ENCODE results near the gene CIT. TPM values are rescaled to one million over a fixed set of nuclear protein-coding genes. Genes with fewer than 3 reads are reported as not detected.
"Not testable (repeated sequence)": the region's sequence is repeated elsewhere in the genome, so short reads cannot be mapped to it uniquely, and the experiment has no call there.

The CIT gene
- total RNA-seq, 1 donor from 2014 or later, result 6.8 TPM

DNA sequence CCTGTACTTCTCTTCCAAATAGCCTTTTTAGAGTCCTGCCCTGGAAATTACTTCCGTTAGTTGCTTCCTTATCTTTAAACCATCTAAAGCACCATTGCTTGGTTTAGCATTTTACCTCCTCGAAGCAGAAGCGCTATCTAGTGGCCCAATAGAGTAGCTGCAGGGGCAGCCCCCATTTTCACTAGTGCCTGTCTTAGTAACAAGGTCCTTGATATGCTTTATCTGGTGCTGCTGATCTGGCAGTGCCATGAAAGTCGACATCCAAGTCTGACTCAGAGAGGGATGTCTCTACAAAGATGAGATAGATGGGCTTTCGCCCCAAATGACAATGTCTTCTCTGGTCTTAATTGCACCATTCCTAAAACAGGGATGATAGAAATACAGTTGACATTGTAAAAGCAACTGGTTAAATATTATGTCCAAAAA is 25.0 kb upstream of the CIT start:
- Histone ChIP-seq H3K27me3 (ENCODE audit: control insufficient read depth in 3 of 3, insufficient read depth in 3 of 3, low read length in 3 of 3) (no peaks in the 10 kb centered on the region), H3K36me3 (ENCODE audit: control insufficient read depth in 3 of 3, insufficient read depth in 3 of 3, low read length in 3 of 3) (no peaks in the 10 kb centered on the region), H3K9ac (ENCODE audit: low read depth in 1 of 3, low read length in 3 of 3) (no peak overlapping the region), H3K9me3 (ENCODE audit: control insufficient read depth in 3 of 3, low read length in 3 of 3) (no peaks in the 10 kb centered on the region), H3K4me3 (ENCODE audit: low read length in 3 of 3) (no peak overlapping the region), H3K4me1 (ENCODE audit: control insufficient read depth in 3 of 3, insufficient read depth in 3 of 3, low read length in 3 of 3) (no peaks in the 10 kb centered on the region), H3K27ac (ENCODE audit: low read depth, low read length) (no peak overlapping the region)

DNA sequence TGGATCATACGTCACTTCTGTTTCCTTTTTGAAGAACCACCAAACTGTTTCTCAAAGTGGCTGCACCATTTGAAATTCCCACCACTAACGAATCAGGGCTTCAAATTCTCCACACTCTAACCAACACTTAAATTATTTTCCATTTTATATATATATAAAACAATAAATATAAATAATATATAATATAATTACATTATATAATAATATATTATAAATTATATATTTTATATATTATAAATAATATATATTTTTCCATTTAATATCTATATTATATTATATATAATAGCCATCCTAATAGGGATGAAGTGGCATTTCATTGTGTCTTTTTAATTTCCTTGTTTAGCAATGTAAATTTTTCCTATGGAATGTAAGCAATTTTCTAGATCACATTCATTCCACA is 24.6 kb upstream of the CIT start:
- Histone ChIP-seq H3K9me3 (ENCODE audit: control insufficient read depth in 3 of 3, low read length in 3 of 3) (no peaks in the 10 kb centered on the region), H3K36me3 (ENCODE audit: control insufficient read depth in 3 of 3, insufficient read depth in 3 of 3, low read length in 3 of 3) (no peaks in the 10 kb centered on the region), H3K4me1 (ENCODE audit: control insufficient read depth in 3 of 3, insufficient read depth in 3 of 3, low read length in 3 of 3) (no peaks in the 10 kb centered on the region), H3K9ac (ENCODE audit: low read depth in 1 of 3, low read length in 3 of 3) (no peak overlapping the region), H3K27ac (ENCODE audit: low read depth, low read length) (no peak overlapping the region), H3K4me3 (ENCODE audit: low read length in 3 of 3) (no peak overlapping the region), H3K27me3 (ENCODE audit: control insufficient read depth in 3 of 3, insufficient read depth in 3 of 3, low read length in 3 of 3) (no peaks in the 10 kb centered on the region)

DNA sequence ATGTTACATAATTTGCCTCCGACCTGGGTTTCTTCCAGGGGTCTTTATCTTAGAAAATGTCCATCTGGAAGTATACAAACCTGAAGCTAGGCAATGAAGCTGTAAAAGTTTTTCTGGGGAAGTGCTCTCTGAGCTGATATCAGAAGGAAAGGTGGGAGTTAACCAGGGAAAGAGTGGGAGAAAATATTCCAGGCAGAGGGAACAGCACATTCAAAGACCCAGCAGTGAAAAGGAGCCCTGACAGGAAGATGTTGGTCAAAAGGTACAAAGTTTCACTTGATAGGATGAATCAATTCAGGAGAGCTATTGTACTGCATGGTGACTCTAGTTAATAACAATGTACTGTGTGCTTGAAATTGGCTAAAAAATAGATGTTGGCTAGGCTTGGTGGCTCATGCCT is 17.8 kb upstream of the CIT start:
- Histone ChIP-seq H3K9ac (ENCODE audit: low read depth in 1 of 3, low read length in 3 of 3) (no peak overlapping the region), H3K4me3 (ENCODE audit: low read length in 3 of 3) (no peak overlapping the region), H3K27me3 (ENCODE audit: control insufficient read depth in 3 of 3, insufficient read depth in 3 of 3, low read length in 3 of 3) (peaks cover 0 to 2% (median 0%) of the 10 kb centered on the region in 3 donors), H3K27ac (ENCODE audit: low read depth, low read length) (no peak overlapping the region), H3K4me1 (ENCODE audit: control insufficient read depth in 3 of 3, insufficient read depth in 3 of 3, low read length in 3 of 3) (no peaks in the 10 kb centered on the region), H3K36me3 (ENCODE audit: control insufficient read depth in 3 of 3, insufficient read depth in 3 of 3, low read length in 3 of 3) (no peaks in the 10 kb centered on the region), H3K9me3 (ENCODE audit: control insufficient read depth in 3 of 3, low read length in 3 of 3) (no peaks in the 10 kb centered on the region)

DNA sequence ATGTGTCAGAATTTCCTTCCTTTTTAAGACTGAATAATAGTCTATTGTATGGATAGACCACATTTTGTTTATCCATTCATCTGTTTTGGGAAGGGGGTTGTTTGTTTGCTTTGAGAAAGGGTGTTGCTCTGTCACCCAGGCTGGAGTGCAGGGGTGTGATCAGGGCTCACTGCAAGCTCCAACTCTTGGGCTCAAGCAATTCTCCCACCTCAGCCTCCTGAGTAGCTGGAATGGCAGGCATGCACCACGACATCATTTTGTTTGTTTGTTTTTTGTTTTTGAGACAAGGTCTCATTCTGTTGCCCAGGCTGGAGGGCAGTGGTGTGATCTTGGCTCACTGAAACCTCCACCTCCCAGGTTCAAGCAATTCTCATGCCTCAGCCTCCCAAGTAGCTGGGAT is 15.5 kb upstream of the CIT start:
- H3K4me3 ChIP-seq (ENCODE audit: low read length in 3 of 3); H3K9me3 ChIP-seq (ENCODE audit: control insufficient read depth in 3 of 3, low read length in 3 of 3); H3K27ac ChIP-seq (ENCODE audit: low read depth, low read length); H3K9ac ChIP-seq (ENCODE audit: low read depth in 1 of 3, low read length in 3 of 3); H3K27me3 ChIP-seq (ENCODE audit: control insufficient read depth in 3 of 3, insufficient read depth in 3 of 3, low read length in 3 of 3); H3K4me1 ChIP-seq (ENCODE audit: control insufficient read depth in 3 of 3, insufficient read depth in 3 of 3, low read length in 3 of 3); H3K36me3 ChIP-seq (ENCODE audit: control insufficient read depth in 3 of 3, insufficient read depth in 3 of 3, low read length in 3 of 3): not testable (repeated sequence)

DNA sequence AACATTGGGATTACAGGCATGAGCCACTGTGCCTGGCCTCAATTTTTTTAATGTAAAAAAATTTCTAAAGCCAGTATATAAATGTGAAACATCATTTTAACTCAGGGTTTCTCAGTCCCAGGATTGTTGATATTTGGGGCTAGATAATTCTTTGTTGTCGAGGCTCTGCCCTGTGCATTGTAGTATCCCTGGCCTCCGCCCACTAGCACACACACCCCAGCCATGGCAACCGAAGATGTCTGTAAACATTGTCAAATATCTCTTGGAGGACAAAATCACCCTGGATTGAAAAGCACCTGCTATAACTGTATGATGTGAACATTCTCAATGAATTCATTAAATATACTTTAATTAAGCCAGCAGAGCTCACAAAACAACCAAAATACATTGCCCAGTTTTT is 8.4 kb upstream of the CIT start:
- Histone ChIP-seq H3K9me3 (ENCODE audit: control insufficient read depth in 3 of 3, low read length in 3 of 3) (no peaks in the 10 kb centered on the region), H3K4me1 (ENCODE audit: control insufficient read depth in 3 of 3, insufficient read depth in 3 of 3, low read length in 3 of 3) (no peaks in the 10 kb centered on the region), H3K27ac (ENCODE audit: low read depth, low read length) (no peak overlapping the region), H3K27me3 (ENCODE audit: control insufficient read depth in 3 of 3, insufficient read depth in 3 of 3, low read length in 3 of 3) (no peaks in the 10 kb centered on the region), H3K4me3 (ENCODE audit: low read length in 3 of 3) (no peak overlapping the region), H3K9ac (ENCODE audit: low read depth in 1 of 3, low read length in 3 of 3) (no peak overlapping the region), H3K36me3 (ENCODE audit: control insufficient read depth in 3 of 3, insufficient read depth in 3 of 3, low read length in 3 of 3) (no peaks in the 10 kb centered on the region)

DNA sequence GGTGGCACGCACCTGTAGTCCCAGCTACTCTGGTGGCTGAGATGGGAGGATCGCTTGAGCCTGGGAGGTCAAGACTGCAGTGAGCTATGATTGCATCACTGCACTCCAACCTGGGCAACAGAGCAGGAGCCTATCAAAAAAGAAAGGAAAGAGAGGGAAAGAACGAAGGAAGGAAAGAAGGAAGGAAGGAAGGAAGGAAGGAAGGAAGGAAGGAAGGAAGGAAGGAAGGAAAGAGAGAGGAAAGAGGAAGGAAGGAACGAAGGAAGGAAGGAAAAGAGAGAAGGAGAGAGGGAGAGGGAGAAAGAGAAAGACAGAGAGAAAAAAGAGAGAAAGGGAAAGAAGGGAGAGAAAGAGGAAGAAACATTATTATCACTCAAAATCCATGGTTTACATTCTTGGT is 6.7 kb upstream of the CIT start:
- not testable (repeated sequence) for H3K4me3 ChIP-seq (ENCODE audit: low read length in 3 of 3); H3K4me1 ChIP-seq (ENCODE audit: control insufficient read depth in 3 of 3, insufficient read depth in 3 of 3, low read length in 3 of 3); H3K9me3 ChIP-seq (ENCODE audit: control insufficient read depth in 3 of 3, low read length in 3 of 3); H3K36me3 ChIP-seq (ENCODE audit: control insufficient read depth in 3 of 3, insufficient read depth in 3 of 3, low read length in 3 of 3); H3K27me3 ChIP-seq (ENCODE audit: control insufficient read depth in 3 of 3, insufficient read depth in 3 of 3, low read length in 3 of 3); H3K9ac ChIP-seq (ENCODE audit: low read depth in 1 of 3, low read length in 3 of 3); H3K27ac ChIP-seq (ENCODE audit: low read depth, low read length)

DNA sequence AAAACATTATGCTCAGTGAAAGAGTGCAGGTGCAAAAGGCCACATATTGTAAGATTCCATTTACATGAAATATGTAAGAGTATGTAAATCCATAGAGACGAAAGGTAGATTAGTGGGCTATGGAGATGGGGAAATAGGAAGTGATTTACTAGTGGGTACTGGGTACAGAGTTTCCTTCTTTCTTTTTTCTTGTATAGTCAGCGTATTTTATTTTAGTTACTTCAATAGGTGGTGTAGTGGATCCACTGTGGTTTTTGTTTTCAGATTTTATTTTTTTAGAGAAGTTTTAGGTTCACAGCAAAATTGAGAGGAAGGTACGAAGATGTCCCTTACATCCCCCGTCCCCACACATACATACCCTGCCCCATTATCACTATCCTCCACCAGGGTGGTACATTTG is 6.1 kb upstream of the CIT start:
- Histone ChIP-seq H3K27ac (ENCODE audit: low read depth, low read length) (no peak overlapping the region), H3K9ac (ENCODE audit: low read depth in 1 of 3, low read length in 3 of 3) (no peak overlapping the region), H3K36me3 (ENCODE audit: control insufficient read depth in 3 of 3, insufficient read depth in 3 of 3, low read length in 3 of 3) (no peaks in the 10 kb centered on the region), H3K27me3 (ENCODE audit: control insufficient read depth in 3 of 3, insufficient read depth in 3 of 3, low read length in 3 of 3) (no peaks in the 10 kb centered on the region), H3K4me3 (ENCODE audit: low read length in 3 of 3) (no peak overlapping the region), H3K9me3 (ENCODE audit: control insufficient read depth in 3 of 3, low read length in 3 of 3) (no peaks in the 10 kb centered on the region), H3K4me1 (ENCODE audit: control insufficient read depth in 3 of 3, insufficient read depth in 3 of 3, low read length in 3 of 3) (no peaks in the 10 kb centered on the region)

DNA sequence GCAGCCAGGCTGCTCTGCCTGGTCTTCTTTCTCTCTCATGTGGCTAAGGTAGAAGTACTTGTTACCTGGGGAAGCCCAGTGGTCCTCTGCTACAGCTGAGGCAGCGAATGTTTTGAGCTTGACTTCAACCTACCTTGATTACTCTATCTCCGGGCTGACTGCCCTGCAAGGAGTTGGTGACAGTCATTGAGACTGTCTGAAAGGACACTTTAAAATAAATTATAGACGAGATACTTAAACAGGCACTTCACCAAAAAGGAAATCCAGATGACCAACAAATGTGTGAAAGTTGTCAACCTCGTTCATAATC is 474 bp upstream of the CIT start:
- no peaks in the 10 kb centered on the region for H3K36me3 ChIP-seq (ENCODE audit: control insufficient read depth in 3 of 3, insufficient read depth in 3 of 3, low read length in 3 of 3)
- H3K9me3 ChIP-seq (ENCODE audit: control insufficient read depth in 3 of 3, low read length in 3 of 3), result no peaks in the 10 kb centered on the region
- H3K27me3 ChIP-seq (ENCODE audit: control insufficient read depth in 3 of 3, insufficient read depth in 3 of 3, low read length in 3 of 3), result no peaks in the 10 kb centered on the region
- no peak overlapping the region for H3K27ac ChIP-seq (ENCODE audit: low read depth, low read length)
- peak overlapping the region; percentile 73 to 81 (median 74) for H3K4me3 ChIP-seq (ENCODE audit: low read length in 3 of 3)
- peak overlapping the region in 1 of 3 donors; percentile 33 for H3K9ac ChIP-seq (ENCODE audit: low read depth in 1 of 3, low read length in 3 of 3)
- peaks cover 4 to 8% (median 7%) of the 10 kb centered on the region in 3 donors for H3K4me1 ChIP-seq (ENCODE audit: control insufficient read depth in 3 of 3, insufficient read depth in 3 of 3, low read length in 3 of 3)

DNA sequence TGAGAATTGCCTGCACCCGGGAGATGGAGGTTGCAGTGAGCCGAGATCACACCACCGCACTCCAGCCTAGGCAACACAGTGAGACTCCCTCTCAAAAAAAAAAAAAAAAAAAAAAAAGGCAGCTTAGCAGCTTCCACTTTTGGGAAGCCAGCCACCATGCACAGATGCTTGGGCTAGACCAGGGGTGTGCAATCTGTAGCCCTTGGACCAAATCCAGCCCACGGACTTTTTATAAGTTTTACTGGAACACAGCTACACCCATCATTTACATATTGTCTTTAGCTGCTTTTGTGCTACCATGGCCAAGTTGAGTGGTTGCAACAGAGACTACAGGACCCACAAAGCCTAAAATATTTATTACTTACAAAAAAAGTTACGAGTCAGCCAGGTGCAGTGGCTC is 6.7 kb downstream of the CIT start:
- H3K9ac ChIP-seq (ENCODE audit: low read depth in 1 of 3, low read length in 3 of 3), result no peak overlapping the region
- H3K27me3 ChIP-seq (ENCODE audit: control insufficient read depth in 3 of 3, insufficient read depth in 3 of 3, low read length in 3 of 3), result no peaks in the 10 kb centered on the region
- no peaks in the 10 kb centered on the region for H3K9me3 ChIP-seq (ENCODE audit: control insufficient read depth in 3 of 3, low read length in 3 of 3)
- no peaks in the 10 kb centered on the region for H3K4me1 ChIP-seq (ENCODE audit: control insufficient read depth in 3 of 3, insufficient read depth in 3 of 3, low read length in 3 of 3)
- H3K4me3 ChIP-seq (ENCODE audit: low read length in 3 of 3), result no peak overlapping the region
- no peak overlapping the region for H3K27ac ChIP-seq (ENCODE audit: low read depth, low read length)
- H3K36me3 ChIP-seq (ENCODE audit: control insufficient read depth in 3 of 3, insufficient read depth in 3 of 3, low read length in 3 of 3), result no peaks in the 10 kb centered on the region

DNA sequence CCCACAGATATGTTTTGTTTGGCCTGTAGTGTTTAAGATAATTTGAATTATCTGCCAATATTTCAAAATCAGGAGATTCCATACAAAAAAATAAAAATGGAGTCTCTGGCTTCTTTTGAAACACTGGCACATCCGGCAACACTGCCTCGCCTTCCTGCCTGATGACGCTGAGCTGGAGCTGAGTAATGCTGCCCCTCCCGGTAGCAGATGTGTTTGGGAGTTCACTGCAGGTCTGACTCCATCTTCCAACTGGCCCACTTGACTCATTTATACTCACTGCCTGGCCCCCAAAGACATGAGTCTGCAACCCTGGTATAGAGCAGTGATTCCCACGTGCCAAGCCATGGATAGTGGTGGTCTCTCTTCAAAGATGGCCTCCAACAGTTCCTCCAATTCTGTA is 7.4 kb downstream of the CIT start:
- Histone ChIP-seq H3K4me3 (ENCODE audit: low read length in 3 of 3) (no peak overlapping the region), H3K27me3 (ENCODE audit: control insufficient read depth in 3 of 3, insufficient read depth in 3 of 3, low read length in 3 of 3) (no peaks in the 10 kb centered on the region), H3K9me3 (ENCODE audit: control insufficient read depth in 3 of 3, low read length in 3 of 3) (no peaks in the 10 kb centered on the region), H3K4me1 (ENCODE audit: control insufficient read depth in 3 of 3, insufficient read depth in 3 of 3, low read length in 3 of 3) (no peaks in the 10 kb centered on the region), H3K36me3 (ENCODE audit: control insufficient read depth in 3 of 3, insufficient read depth in 3 of 3, low read length in 3 of 3) (no peaks in the 10 kb centered on the region), H3K27ac (ENCODE audit: low read depth, low read length) (no peak overlapping the region), H3K9ac (ENCODE audit: low read depth in 1 of 3, low read length in 3 of 3) (no peak overlapping the region)

DNA sequence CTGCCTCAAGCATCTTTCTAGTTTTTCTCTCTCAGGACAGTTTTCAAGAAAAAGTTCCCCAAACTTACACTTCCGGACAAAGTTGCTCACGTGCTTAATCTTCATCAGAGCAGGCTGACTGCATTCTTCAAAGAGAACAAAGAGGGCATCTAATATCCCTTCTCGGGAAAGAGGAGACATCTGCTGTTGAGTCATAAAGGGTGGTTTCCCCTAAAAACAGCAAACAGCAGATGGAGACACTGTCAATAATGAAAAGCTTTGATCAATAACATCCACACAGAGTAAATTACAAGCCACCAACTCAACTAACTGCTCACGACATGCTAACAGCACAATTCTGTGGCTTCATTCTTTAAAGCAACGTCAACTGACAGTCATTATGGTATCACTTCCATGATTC is 8.1 kb downstream of the CIT start:
- H3K27me3 ChIP-seq (ENCODE audit: control insufficient read depth in 3 of 3, insufficient read depth in 3 of 3, low read length in 3 of 3), result no peaks in the 10 kb centered on the region
- no peak overlapping the region for H3K27ac ChIP-seq (ENCODE audit: low read depth, low read length)
- H3K9ac ChIP-seq (ENCODE audit: low read depth in 1 of 3, low read length in 3 of 3), result no peak overlapping the region
- H3K9me3 ChIP-seq (ENCODE audit: control insufficient read depth in 3 of 3, low read length in 3 of 3), result no peaks in the 10 kb centered on the region
- no peaks in the 10 kb centered on the region for H3K36me3 ChIP-seq (ENCODE audit: control insufficient read depth in 3 of 3, insufficient read depth in 3 of 3, low read length in 3 of 3)
- H3K4me3 ChIP-seq (ENCODE audit: low read length in 3 of 3), result no peak overlapping the region
- H3K4me1 ChIP-seq (ENCODE audit: control insufficient read depth in 3 of 3, insufficient read depth in 3 of 3, low read length in 3 of 3), result no peaks in the 10 kb centered on the region
